Umbilical cord (tissue), 2 donors: ENCODE results near the gene SMAD3. TPM values are rescaled to one million over a fixed set of nuclear protein-coding genes. Genes with fewer than 3 reads are reported as not detected.
A peak's percentile ranks its signal among the peaks of the same experiment; 100 is the strongest.

Experiments used
- DNase-seq: peaks from one replicate; pipeline ENCODE4 v3.0.0-alpha.2; 2015; ENCODE audit warnings: low spot score
- total RNA-seq: library from RNA; depleted of rRNA; stranded (reverse); fragments of >200 nt; gene quantifications from one replicate; pipeline ENCODE4 v1.2.3, GENCODE V29; 2014; ENCODE audit warnings: low replicate concordance; ENCODE audit not compliant: insufficient read depth

SMAD3 gene
- total RNA-seq, 1 donor from 2014 or later: 11.1 TPM

GRCh38 chr15:67125589-67126502, 60.4 kb downstream of the SMAD3 start:
- DNase-seq: peak; percentile 95

- no peak for DNase-seq
Observed at GRCh38 chr15:67126551-67127330, 61.3 kb downstream of the SMAD3 start.

GRCh38 chr15:67127331-67127664, 61.9 kb downstream of the SMAD3 start:
- DNase-seq: no peak

- DNase-seq: peak; percentile 88
Observed at GRCh38 chr15:67127965-67128364, 62.6 kb downstream of the SMAD3 start.

- DNase-seq: no peak
Observed at GRCh38 chr15:67130166-67130565, 64.8 kb downstream of the SMAD3 start.

GRCh38 chr15:67130673-67131601, 65.5 kb downstream of the SMAD3 start:
- peak; percentile 73 for DNase-seq

- no peak for DNase-seq
Observed at GRCh38 chr15:67132276-67132675, 66.9 kb downstream of the SMAD3 start.

- DNase-seq: no peak
Observed at GRCh38 chr15:67133026-67133425, 67.6 kb downstream of the SMAD3 start.

- no peak for DNase-seq
Observed at GRCh38 chr15:67133738-67134066, 68.3 kb downstream of the SMAD3 start.

GRCh38 chr15:67134067-67134838, 68.9 kb downstream of the SMAD3 start:
- no peak for DNase-seq

- DNase-seq: no peak
Observed at GRCh38 chr15:67134871-67135492, 69.6 kb downstream of the SMAD3 start.

- DNase-seq: peak; percentile 65
Observed at GRCh38 chr15:67135494-67135893, 70.1 kb downstream of the SMAD3 start.

- DNase-seq: no peak
Observed at GRCh38 chr15:67136802-67137201, 71.4 kb downstream of the SMAD3 start.

GRCh38 chr15:67137319-67137718, 71.9 kb downstream of the SMAD3 start:
- no peak for DNase-seq

- no peak for DNase-seq
Observed at GRCh38 chr15:67137951-67138848, 72.8 kb downstream of the SMAD3 start.

- DNase-seq: peak; percentile 79
Observed at GRCh38 chr15:67138891-67139855, 73.8 kb downstream of the SMAD3 start.

GRCh38 chr15:67140078-67140833, 74.9 kb downstream of the SMAD3 start:
- DNase-seq: no peak
